Spleen (tissue), 7 donors: Measurements from ENCODE around the gene CANT1.

ENCODE experiments used
- POLR2A ChIP-seq, 3 donors: fragments of 450-650 bp; IDR thresholded peaks; one replicate each; pipeline ENCODE4 v1.5.1; 2017; ENCODE audit warnings: antibody characterized with exemption in 3 of 3, mild to moderate bottlenecking in 1 of 3
- POLR2AphosphoS5 ChIP-seq, 3 donors: sonication (generic); formaldehyde crosslinking; IDR thresholded peaks; one replicate each; pipeline ENCODE4 v1.5.1; 2017; ENCODE audit warnings: antibody characterized with exemption in 3 of 3
- TF ChIP-seq, protein P1 (sequence below), 11 experiments: fragments of 200-600 bp in 7 of 11; fragments of 450-650 bp in 4 of 11; sonication (generic) in 4 of 11; IDR thresholded peaks in 8 of 11; conservative IDR thresholded peaks in 3 of 11; 1 replicate in 7 of 11; 2 replicates in 4 of 11; pipeline versions ENCODE4 v1.4.0 to v1.8.0; 2016 to 2021; ENCODE audit warnings: antibody characterized with exemption in 11 of 11, inconsistent platforms in 4 of 11, mild to moderate bottlenecking in 1 of 11
- donor health status: DM: no; HTN: no; CAD: no; lungs with moderate emphysema.
- donor health status: DM: no; HTN: no; CAD: no.
- donor health status: DM: no; HTN: no; CAD: no.

- TF ChIP-seq, protein P1, sequence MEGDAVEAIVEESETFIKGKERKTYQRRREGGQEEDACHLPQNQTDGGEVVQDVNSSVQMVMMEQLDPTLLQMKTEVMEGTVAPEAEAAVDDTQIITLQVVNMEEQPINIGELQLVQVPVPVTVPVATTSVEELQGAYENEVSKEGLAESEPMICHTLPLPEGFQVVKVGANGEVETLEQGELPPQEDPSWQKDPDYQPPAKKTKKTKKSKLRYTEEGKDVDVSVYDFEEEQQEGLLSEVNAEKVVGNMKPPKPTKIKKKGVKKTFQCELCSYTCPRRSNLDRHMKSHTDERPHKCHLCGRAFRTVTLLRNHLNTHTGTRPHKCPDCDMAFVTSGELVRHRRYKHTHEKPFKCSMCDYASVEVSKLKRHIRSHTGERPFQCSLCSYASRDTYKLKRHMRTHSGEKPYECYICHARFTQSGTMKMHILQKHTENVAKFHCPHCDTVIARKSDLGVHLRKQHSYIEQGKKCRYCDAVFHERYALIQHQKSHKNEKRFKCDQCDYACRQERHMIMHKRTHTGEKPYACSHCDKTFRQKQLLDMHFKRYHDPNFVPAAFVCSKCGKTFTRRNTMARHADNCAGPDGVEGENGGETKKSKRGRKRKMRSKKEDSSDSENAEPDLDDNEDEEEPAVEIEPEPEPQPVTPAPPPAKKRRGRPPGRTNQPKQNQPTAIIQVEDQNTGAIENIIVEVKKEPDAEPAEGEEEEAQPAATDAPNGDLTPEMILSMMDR (IDR thresholded peaks at IDR 0.05 in 8 of 11, conservative IDR thresholded peaks at IDR 0.05 in 3 of 11): no peak
- TF ChIP-seq POLR2AphosphoS5 (IDR thresholded peaks at IDR 0.05) (peak in 2 of 3 donors; percentile 21 to 40), POLR2A (IDR thresholded peaks at IDR 0.05) (no peak)
These were observed 18.4 kb downstream of the CANT1 start for GRCh38 chr17:78991017-78991738.
